HFF-Myc (cell line): ENCODE data around the gene ZMYND8.

ENCODE experiments used
- DNase-seq: peaks from one replicate; pipeline ENCODE4 v3.0.0-alpha.2; 2011; ENCODE audit warnings: low read depth; ENCODE audit errors: extremely low read depth
- H3K4me3 ChIP-seq: replicated peaks from 2 replicates; pipeline ENCODE4 v1.5.1; 2011; ENCODE audit warnings: low read depth, mild to moderate bottlenecking, control low read depth, low read length
- CTCF ChIP-seq: IDR thresholded peaks from 2 replicates; pipeline ENCODE4 v1.5.1; 2012; ENCODE audit warnings: mild to moderate bottlenecking, low read depth, low read length, control low read depth; ENCODE audit errors: missing control alignments

Gene ZMYND8

GRCh38 chr20:47227119-47227518, 129.4 kb downstream of the ZMYND8 start:
- TF ChIP-seq CTCF, result no peak
- H3K4me3 ChIP-seq, result no peak overlapping the region
- no peak for DNase-seq

- no peak overlapping the region for H3K4me3 ChIP-seq
- DNase-seq, result no peak
- no peak for TF ChIP-seq CTCF
These were observed 131.0 kb downstream of the ZMYND8 start for GRCh38 chr20:47225458-47225857.

GRCh38 chr20:47224857-47225256, 131.6 kb downstream of the ZMYND8 start:
- no peak for DNase-seq
- no peak for TF ChIP-seq CTCF
- H3K4me3 ChIP-seq, result no peak overlapping the region

- no peak overlapping the region for H3K4me3 ChIP-seq
- DNase-seq, result no peak
- no peak for TF ChIP-seq CTCF
These were observed 132.2 kb downstream of the ZMYND8 start for GRCh38 chr20:47224300-47224791.

- no peak overlapping the region for H3K4me3 ChIP-seq
- DNase-seq, result no peak
- TF ChIP-seq CTCF, result no peak
These were observed 132.6 kb downstream of the ZMYND8 start for GRCh38 chr20:47223896-47224295.

- no peak overlapping the region for H3K4me3 ChIP-seq
- DNase-seq, result no peak
- TF ChIP-seq CTCF, result no peak
These were observed 133.9 kb downstream of the ZMYND8 start for GRCh38 chr20:47222468-47223119.
